GM12878 (cell line): ENCODE results near the gene ATP7A. TPM values are rescaled to one million over a fixed set of nuclear protein-coding genes. Genes with fewer than 3 reads are reported as not detected.
A peak's percentile ranks its signal among the peaks of the same experiment; 100 is the strongest.

Experiments used
- ATAC-seq: fragments of 200-7000 bp; cut with Tn5 transposase; 3 replicates; pipeline ENCODE4 v1.9.1; 2020; ENCODE audit warnings: mild to moderate bottlenecking, moderate library complexity
- BruUV-seq: library from RNA; stranded (reverse); fragments of 400-500 nt; replicated peaks from 2 replicates; lab custom pipeline; 2021; lab: Mats Ljungman, UMichigan
- CTCF ChIA-PET: fragments of 300-600 bp; sonication (Branson Sonifier 250); formaldehyde crosslinking; extraction: SDS; loops from one replicate; lab custom pipeline; 2021; ENCODE audit warnings: inconsistent platforms; lab: Yijun Ruan, JAX
- POLR2A ChIA-PET: fragments of 350-600 bp; formaldehyde crosslinking; extraction: SDS; loops from one replicate; lab custom pipeline; 2021; ENCODE audit warnings: inconsistent platforms; lab: Charles Lee
- RAD21 ChIA-PET: fragments of 300-600 bp; sonication (Branson Sonifier 250); formaldehyde crosslinking; loops from one replicate; lab custom pipeline; 2023; ENCODE audit warnings: antibody characterized with exemption; ENCODE audit not compliant: unreplicated experiment; lab: Charles Lee
- SMC1A ChIA-PET: fragments of 300-600 bp; sonication (Branson Sonifier 250); formaldehyde crosslinking; loops from one replicate; lab custom pipeline; 2023; ENCODE audit not compliant: unreplicated experiment, uncharacterized antibody; lab: Charles Lee
- DNase-seq: peaks from one replicate; pipeline ENCODE4 v3.0.0-alpha.2; 2011; ENCODE audit warnings: low read depth, low spot score
- FAIRE-seq: peaks from 3 replicates; lab custom pipeline; 2011; peaks lifted over from hg19 to GRCh38; lab: Jason Lieb, UNC
- H2AFZ ChIP-seq: 2 replicates; pipeline ENCODE4 v1.6.0; 2011; ENCODE audit warnings: low read depth, low read length, control low read depth; ENCODE audit not compliant: control insufficient read depth
- H3K27ac ChIP-seq: 2 replicates; pipeline ENCODE4 v1.5.1; 2011; ENCODE audit warnings: control low read depth; ENCODE audit not compliant: control insufficient read depth, insufficient read depth
- H3K27me3 ChIP-seq, 2 experiments: replicated peaks in 1 of 2; 2 replicates each; pipeline versions ENCODE4 v1.6.0 to v1.6.1; 2011; ENCODE audit warnings: low read length in 1 of 2; ENCODE audit not compliant: control insufficient read depth in 2 of 2, insufficient read depth in 2 of 2
- H3K36me3 ChIP-seq, 2 experiments: 2 replicates each; pipeline ENCODE4 v1.5.1; 2011; ENCODE audit warnings: low read length in 1 of 2; ENCODE audit not compliant: control insufficient read depth in 2 of 2, insufficient read depth in 2 of 2
- H3K4me1 ChIP-seq: 2 replicates; pipeline ENCODE4 v1.6.1; 2011; ENCODE audit warnings: mild to moderate bottlenecking, low read length, moderate library complexity, mixed read lengths; ENCODE audit not compliant: control insufficient read depth, insufficient read depth
- H3K4me2 ChIP-seq: 2 replicates; pipeline ENCODE4 v1.6.0; 2011; ENCODE audit warnings: control low read depth; ENCODE audit not compliant: control insufficient read depth, insufficient read depth
- H3K4me3 ChIP-seq: fragments of 200-600 bp; sonication (generic); 2 replicates; pipeline ENCODE4 v1.5.1; 2016
- H3K79me2 ChIP-seq: 2 replicates; pipeline ENCODE4 v1.6.0; 2011; ENCODE audit warnings: low read length; ENCODE audit not compliant: control insufficient read depth, insufficient read depth
- H3K9ac ChIP-seq: 2 replicates; pipeline ENCODE4 v1.8.0; 2011; ENCODE audit warnings: low read length, control low read depth, mixed read lengths; ENCODE audit not compliant: control insufficient read depth, insufficient read depth
- H3K9me3 ChIP-seq: replicated peaks from 3 replicates; pipeline ENCODE4 v1.5.1; 2011; ENCODE audit warnings: mild to moderate bottlenecking, low read length; ENCODE audit not compliant: control insufficient read depth, insufficient read depth
- H4K20me1 ChIP-seq: 2 replicates; pipeline ENCODE4 v1.6.0; 2011; ENCODE audit not compliant: control insufficient read depth, insufficient read depth
- CBX5 ChIP-seq: sonication (generic); IDR thresholded peaks from 2 replicates; pipeline ENCODE4 v1.6.1; 2016; ENCODE audit warnings: low read depth, moderate library complexity, mild to moderate bottlenecking, inconsistent platforms
- CHD1 ChIP-seq: IDR thresholded peaks from 2 replicates; pipeline ENCODE4 v1.6.1; 2012; ENCODE audit warnings: low read depth, low read length, improper control_type of control experiment
- EED ChIP-seq: sonication (generic); IDR thresholded peaks from 2 replicates; pipeline ENCODE4 v1.6.1; 2016; ENCODE audit warnings: antibody characterized with exemption, low read depth
- MEF2B ChIP-seq: fragments of 450-650 bp; IDR thresholded peaks from 2 replicates; pipeline ENCODE4 v1.6.1; 2018; ENCODE audit warnings: mild to moderate bottlenecking, moderate library complexity; ENCODE audit not compliant: partially characterized antibody, poor library complexity, severe bottlenecking
- in situ Hi-C: fragments of 300-500 bp; cut with MboI; formaldehyde crosslinking; loops from 9 replicates; pipeline ENCODE4 v1.14.3; 2018; ENCODE audit warnings: mixed read lengths
- intact Hi-C: fragments of 100-400 bp; cut with micrococcal nuclease; formaldehyde crosslinking; loops from one replicate; pipeline ENCODE4 v1.14.2; 2022; ENCODE audit not compliant: unreplicated experiment
- polyA plus RNA-seq, 11 experiments: library from polyadenylated mRNA; depleted of rRNA in 4 of 11; unstranded in 6 of 11; stranded (reverse) in 5 of 11; fragments of >200 nt; fragmentation: Nextera tagmentation in 4 of 11; fragmentation: Illumina TruSeq in 1 of 11; extraction: Ambion mirVana in 4 of 11; extraction: Trizol in 1 of 11; gene quantifications; 1 replicate in 1 of 11; 2 replicates in 10 of 11; pipeline versions ENCODE4 v1.2.1 to v1.2.3, GENCODE V29; 2011 to 2016; ENCODE audit warnings: inconsistent platforms in 2 of 11, missing spikeins in 2 of 11, low read depth in 1 of 11
- total RNA-seq, 4 experiments: library from RNA; depleted of rRNA in 3 of 4; stranded (reverse); fragments of >200 nt in 3 of 4; fragmentation: Illumina TruSeq in 1 of 4; extraction: Trizol in 1 of 4; gene quantifications; 2 replicates each; pipeline versions ENCODE4 v1.2.1 to v1.2.3, GENCODE V29; 2013 to 2021
- TF ChIP-seq, protein P1 (sequence below): fragments of 450-650 bp; conservative IDR thresholded peaks from 2 replicates; pipeline ENCODE4 v1.6.1; 2017; ENCODE audit warnings: mild to moderate bottlenecking, moderate library complexity
- TF ChIP-seq, protein P2 (sequence below): IDR thresholded peaks from 2 replicates; pipeline ENCODE4 v1.6.1; 2011; ENCODE audit warnings: borderline replicate concordance, low read depth, mild to moderate bottlenecking, moderate library complexity, low read length; ENCODE audit not compliant: insufficient read depth, poor library complexity, severe bottlenecking

Gene ATP7A
- total and polyA plus RNA-seq, 10 of the 15 experiments (the other 5 are each of a cell fraction or from before 2014, with no cell fraction given), result 2.5 to 12.0 (median 7.6) TPM

DNA sequence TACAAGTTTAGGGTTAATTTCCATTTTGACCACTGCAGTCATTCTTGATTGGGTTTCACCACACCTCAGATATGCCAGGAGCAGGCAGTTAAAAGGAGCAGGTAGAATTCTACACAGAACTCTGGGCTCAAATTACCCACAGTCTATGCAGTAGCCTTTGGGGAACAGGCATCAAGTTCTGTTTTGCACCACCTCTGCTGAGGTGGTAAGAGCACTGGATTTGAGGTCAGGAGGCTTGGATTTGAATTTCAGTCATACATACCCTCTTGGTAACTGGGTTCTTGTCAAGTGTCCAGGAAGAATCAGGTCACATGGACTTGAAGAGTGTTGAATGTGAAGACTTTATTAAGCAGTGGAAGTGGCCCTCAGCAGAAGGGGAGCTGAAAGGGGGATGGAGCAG is 153.2 kb downstream of the ATP7A start:
- in situ Hi-C loops, result no loop called here
- SMC1A ChIA-PET, result no interaction called here
- peak overlapping the region; percentile 87; the same call in 1 of the 2 replicates for H3K27ac ChIP-seq
- no peak overlapping the region for H3K4me2 ChIP-seq
- no peaks in the 10 kb centered on the region for H3K27me3 ChIP-seq
- H4K20me1 ChIP-seq, result no peaks in the 10 kb centered on the region
- POLR2A ChIA-PET, result interaction anchor here (1.9 to 2.1 kb wide), 2 partner anchors 41 to 152 kb away, joined by 7 read pairs; partner anchors contain the start of genes ATP7A and PGK1
- DNase-seq (no peak), ATAC-seq (no peak; the same call in 2 of the 3 replicates), FAIRE-seq (no peak)
- no TSS peak for BruUV-seq
- RAD21 ChIA-PET, result interaction anchor here (2.1 to 4.4 kb wide), 2 partner anchors 29 to 150 kb away, joined by 6 to 11 read pairs; no protein-coding TSS in a partner anchor
- 0 out of 2 replicates have a peak overlapping the region, but pooled peaks have one; percentile 11 for H2AFZ ChIP-seq
- H3K36me3 ChIP-seq, result no peaks in the 10 kb centered on the region
- H3K9ac ChIP-seq, result no peak overlapping the region
- CTCF ChIA-PET, result interaction anchor here (1.6 to 1.8 kb wide), 3 partner anchors 12 to 150 kb away, joined by 3 to 4 read pairs (median 4); no protein-coding TSS in a partner anchor
- H3K4me3 ChIP-seq, result no peak overlapping the region
- H3K79me2 ChIP-seq, result no peaks in the 10 kb centered on the region
- H3K4me1 ChIP-seq, result peaks cover 19% of the 10 kb centered on the region
- intact Hi-C loops, result loop anchor here (10.0 kb wide), 1 partner anchor 881 kb away; the partner anchor contains the start of gene P2RY10
- TF ChIP-seq MEF2B (no peak), EED (no peak), CHD1 (no peak), CBX5 (no peak)
- TF ChIP-seq, protein P1, sequence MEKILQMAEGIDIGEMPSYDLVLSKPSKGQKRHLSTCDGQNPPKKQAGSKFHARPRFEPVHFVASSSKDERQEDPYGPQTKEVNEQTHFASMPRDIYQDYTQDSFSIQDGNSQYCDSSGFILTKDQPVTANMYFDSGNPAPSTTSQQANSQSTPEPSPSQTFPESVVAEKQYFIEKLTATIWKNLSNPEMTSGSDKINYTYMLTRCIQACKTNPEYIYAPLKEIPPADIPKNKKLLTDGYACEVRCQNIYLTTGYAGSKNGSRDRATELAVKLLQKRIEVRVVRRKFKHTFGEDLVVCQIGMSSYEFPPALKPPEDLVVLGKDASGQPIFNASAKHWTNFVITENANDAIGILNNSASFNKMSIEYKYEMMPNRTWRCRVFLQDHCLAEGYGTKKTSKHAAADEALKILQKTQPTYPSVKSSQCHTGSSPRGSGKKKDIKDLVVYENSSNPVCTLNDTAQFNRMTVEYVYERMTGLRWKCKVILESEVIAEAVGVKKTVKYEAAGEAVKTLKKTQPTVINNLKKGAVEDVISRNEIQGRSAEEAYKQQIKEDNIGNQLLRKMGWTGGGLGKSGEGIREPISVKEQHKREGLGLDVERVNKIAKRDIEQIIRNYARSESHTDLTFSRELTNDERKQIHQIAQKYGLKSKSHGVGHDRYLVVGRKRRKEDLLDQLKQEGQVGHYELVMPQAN, result no peak
- TF ChIP-seq, protein P2, sequence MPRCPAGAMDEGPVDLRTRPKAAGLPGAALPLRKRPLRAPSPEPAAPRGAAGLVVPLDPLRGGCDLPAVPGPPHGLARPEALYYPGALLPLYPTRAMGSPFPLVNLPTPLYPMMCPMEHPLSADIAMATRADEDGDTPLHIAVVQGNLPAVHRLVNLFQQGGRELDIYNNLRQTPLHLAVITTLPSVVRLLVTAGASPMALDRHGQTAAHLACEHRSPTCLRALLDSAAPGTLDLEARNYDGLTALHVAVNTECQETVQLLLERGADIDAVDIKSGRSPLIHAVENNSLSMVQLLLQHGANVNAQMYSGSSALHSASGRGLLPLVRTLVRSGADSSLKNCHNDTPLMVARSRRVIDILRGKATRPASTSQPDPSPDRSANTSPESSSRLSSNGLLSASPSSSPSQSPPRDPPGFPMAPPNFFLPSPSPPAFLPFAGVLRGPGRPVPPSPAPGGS, result no peak
- H3K9me3 ChIP-seq, result peaks cover under 1% of the 10 kb centered on the region; the same call in 2 of the 3 replicates
